Medulla oblongata (tissue), 1 donor: ENCODE data around the gene HOXA10.

ENCODE experiments used
- DNase-seq: peaks from one replicate; pipeline ENCODE4 v3.0.0-alpha.2; 2015; ENCODE audit errors: extremely low spot score

HOXA10 gene

DNA sequence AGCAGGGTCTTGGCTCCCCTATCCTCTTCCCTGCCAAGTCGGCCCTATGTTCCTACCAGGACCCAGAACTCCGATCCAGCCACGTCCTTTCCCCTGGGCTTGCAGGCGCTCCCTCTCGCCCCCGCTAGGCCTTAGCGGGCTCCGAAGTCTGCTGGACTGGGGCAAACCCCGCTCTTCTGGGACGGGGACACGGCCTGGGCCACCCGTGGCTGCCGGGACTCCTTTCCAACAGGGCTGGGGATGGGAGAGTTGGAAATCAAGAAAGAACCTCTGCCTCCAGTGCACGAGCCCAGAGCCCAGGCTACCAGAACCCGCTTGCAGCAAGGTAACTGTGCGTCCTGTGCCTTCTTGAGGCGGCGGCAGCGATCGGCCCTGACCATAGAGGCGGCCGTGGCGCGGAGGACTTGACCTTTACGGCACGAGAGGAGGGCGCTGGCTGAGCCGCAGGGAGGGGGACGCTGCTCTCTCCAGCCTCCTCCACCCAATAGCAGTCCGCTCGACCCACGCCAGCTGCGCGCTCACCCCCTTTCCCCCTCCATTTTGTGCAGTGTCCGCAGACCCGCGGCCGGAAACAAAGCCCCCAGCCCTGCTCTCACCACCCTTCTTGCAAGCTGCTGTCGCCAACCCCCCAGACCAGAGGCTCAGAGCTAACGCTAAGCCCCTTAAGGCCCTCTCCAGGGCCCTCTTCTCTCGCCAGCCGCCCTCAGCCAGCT lies 17.9 kb upstream of the HOXA10 start:
- no peak for DNase-seq

DNA sequence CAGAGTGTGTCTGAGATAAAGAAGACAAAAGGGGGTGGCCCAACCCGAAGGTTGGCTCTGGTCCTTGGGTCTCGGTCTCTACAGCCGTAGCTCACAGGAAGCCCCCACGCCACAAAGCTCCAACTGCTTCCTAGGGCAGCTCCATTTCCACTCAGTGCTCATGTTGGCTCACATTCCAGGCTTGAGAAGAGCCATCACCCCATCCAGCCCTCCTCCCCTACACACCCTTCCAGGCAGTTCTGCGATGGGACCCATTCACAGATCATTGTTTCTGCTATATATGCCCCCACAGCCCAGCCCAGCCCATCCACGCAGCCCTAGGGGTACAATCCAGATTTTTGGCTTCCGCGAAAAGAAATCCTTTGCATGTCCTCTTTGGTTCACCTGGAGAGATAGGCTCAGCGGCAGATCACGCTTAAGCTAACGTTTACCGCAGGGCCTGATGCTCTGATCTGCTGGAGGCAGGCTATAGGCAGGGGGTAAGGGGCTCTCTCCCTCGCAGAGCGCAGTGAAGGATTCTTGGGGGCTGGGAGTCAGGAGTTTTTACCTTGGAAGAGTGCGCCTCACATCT lies 17.1 kb upstream of the HOXA10 start:
- no peak for DNase-seq

DNA sequence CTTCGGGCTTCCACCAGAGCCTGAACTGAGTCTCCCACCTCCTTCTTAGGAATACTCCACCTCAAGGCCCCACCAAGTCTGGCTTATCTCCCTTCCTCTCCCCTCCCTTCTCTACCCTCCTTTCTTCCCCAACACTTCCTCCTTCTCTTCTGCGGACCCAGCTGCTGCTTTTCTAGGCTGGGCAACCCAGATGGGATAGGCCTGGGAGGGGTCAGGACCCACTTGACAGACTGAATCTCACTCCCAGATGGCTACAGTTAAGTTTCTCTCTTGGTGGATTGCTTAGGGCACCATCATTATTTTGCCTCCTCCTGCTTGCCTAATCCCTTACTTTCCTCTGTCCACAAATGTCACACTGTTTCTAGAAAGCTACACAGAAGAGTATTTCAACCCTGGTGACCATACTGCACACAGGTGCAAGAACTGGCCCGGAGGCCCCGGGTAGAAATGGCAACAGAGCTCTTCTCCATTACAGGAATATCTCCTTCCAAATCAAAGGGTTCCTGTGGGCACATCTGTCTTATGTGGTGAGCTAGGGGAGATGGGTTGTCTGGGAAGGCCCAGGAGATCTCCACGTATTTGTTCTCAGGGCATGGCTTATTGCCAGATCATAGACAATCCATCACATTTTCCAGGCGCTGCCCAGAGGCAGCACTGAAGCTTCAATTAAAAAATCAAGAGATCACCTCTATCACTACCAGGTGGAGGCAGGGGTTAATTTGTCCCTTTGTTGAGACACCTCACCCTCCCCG lies 16.1 kb upstream of the HOXA10 start:
- DNase-seq: no peak

DNA sequence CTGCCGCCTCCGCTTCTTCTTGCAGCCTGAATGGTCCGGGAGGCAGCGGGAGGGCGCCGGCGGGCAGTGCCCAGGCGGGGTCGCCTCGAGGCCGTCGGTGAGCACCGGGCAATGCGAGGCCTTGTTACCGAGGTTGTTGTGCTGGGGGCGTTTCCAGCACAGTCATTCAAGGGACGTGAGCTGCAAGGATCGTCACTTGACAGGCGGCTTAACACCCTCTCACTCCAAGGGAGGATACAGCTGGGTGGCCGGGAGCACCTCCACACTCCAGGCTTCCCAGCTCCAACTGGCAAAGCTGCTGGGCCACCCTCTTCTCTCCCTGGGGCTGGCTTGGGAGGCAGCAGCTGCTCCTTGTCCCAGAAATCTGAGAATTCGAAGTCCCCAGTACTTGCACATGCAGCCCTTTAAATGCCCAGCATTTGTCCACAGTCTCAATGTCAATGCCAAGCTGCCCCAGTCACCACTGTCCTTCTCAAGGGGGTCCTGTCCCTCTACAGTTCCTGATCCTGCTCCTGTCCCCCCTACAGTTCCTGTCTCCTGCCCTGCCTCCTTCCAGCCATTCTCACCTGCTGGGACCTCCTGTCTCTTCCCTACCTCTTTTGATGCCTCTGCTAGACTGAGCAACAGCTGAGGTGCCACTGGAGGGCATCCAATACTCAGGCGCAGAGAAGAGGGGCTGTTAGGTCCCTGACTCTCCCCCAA lies 15.3 kb upstream of the HOXA10 start:
- no peak for DNase-seq

DNA sequence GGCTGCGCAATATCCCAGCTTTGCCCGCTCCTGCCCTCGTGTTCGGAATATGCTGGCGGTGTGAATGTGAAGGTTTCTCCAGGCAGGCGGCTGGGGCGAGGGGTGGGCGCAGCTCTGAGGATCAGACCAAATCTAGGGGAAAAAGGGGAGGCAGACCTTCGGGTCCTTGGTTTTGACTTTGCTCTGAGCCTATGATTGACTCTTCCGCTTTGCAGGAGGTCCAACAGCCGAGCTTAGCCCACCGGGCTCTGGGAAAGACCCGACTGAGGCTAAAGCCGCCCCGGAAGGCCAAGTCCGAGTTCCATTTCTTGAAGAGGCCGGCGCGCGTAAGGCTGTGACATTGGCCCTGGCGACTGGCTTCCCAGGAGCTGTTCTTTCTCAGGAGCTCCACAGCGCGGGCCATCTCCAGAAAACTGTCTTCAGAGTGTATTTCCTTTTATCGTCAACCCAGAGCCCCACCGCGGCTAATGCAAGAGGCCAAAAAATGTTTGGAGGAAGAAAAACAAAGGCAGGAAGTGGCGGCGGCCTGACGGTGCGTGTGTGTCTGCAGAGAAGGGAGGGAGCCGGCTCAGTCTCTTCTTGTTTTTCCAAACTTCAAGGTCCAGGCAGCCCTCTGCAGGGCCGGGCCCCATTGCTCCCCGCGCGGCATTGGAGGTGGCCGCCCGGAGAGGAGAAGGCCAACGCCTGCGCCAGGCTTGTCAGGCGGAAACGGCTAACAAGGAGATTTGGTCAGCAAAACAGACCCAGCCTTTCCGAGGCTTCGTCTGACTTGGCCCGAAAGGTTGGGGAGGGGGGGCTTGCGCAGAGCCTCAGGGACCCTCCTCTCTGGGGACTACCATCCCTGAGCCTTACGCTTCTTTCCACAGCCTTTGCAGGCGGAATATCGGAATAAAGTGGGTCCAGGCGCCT lies 14.5 kb upstream of the HOXA10 start:
- no peak for DNase-seq

DNA sequence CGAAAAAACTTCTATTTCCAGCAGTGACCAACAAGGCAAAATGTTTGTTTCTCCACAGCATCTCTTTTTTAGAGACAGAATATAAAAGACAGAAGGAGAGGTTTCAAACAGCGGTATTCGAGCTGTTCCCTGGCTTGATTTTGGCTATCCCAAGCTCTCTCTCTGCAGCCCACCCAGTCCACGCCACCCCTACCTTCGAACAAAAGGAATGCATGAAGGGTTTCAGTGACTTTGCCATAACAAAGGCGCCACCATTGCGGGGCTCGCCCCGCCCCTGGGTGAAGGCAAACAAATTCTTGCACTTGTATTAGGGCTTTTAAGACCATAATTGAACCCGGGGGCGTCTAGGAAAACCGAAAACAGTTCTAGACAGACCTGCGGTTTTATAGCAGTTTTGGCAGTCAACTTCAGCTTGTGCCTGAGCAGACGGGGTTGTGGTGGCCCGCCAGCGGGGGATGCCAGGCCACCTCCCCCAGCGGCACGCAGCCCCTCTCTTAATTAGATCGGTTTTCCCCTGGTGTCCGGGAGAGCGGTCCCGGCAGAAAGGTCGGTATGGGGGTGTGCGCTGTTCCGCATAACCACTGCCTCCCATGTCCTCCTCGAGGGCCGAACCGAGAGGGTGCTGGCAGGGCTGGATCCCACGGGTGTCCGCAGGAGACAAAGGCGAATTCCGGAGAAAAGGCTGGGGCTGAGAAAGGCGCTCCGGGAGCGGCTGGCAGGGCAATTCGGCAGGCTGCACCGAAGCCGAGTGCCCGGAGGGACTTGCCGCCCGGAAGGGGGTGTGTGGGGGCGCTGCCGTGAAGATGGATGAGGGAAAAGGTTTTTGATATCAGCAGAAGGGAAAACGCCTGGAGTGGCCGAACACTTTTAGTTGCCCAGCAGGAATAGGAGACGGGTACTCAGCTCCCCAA lies 13.6 kb upstream of the HOXA10 start:
- DNase-seq: no peak

DNA sequence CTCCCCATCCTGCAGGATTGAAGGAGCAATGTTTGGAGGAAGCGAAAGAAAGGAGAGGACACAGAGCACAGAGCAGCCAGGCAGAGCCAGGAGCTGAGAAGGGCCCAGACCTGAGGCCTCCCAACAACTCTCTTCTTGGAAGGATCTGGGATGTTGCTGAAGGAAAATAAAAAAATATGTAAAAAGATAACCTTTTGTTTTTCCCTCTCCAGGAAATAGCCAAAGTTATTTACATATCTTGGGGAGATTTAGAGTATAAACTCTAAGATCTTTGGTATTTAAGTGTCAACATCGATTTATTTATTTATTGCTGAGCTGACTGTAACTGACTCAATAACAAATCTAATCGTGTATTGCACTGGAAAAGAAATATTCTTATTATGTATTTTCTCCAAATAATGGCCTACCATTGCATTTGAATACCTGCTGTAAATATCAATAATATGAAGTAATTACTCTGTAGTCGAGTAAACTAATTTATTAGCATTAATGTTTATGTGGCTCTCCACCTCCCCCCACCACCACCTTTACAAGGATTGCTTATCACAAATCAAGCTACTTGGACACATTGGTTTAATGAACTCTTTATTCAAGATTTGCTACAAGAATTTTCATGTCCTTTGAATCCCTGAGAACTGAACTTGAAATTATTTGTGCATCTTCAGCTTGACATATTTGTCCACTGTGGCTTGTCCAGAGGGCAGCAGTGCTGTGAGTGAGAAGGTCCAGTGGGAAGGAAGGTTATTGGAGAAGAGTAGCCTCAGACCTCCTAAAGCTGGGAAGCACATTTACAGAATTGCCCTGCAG lies 12.8 kb upstream of the HOXA10 start:
- DNase-seq: no peak

DNA sequence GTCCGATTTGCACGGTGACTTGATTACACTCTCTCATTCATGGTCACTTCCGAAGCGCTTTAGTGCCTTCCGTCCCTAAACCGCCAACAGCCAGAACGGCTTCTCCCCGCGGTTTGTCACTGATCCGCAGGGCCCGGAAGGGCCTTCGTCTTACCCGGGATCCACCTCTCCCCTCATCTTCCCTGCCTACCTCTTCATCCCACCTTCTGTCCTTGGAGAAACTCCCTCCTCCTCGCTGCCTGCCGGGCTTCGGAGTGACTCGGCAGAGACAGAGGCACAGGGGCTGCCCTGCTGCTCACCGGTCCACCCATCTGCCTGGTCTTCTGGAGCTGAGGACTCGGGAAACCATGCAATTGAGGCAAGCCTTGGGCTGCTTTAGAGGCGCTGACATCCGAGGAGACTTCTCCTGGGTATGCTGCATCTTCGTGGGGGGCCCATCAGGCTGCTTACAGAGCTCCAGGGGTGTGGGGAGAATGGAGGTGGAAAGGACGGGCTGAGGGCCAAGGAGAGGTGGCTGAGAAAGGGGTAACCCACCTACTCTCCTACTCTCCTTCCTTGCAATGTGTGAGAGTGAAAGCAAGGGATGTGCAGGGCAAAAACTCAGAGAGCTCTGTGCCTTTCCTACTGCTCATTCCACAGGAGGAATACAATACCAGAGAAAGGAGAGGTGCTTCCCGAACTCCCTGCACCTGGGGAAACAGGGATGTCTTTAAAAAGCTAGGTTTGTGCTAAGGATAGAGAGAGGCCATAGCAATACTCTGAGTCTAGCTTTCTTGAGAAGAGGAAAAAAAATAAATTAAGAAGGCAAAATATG lies 11.9 kb upstream of the HOXA10 start:
- no peak for DNase-seq

DNA sequence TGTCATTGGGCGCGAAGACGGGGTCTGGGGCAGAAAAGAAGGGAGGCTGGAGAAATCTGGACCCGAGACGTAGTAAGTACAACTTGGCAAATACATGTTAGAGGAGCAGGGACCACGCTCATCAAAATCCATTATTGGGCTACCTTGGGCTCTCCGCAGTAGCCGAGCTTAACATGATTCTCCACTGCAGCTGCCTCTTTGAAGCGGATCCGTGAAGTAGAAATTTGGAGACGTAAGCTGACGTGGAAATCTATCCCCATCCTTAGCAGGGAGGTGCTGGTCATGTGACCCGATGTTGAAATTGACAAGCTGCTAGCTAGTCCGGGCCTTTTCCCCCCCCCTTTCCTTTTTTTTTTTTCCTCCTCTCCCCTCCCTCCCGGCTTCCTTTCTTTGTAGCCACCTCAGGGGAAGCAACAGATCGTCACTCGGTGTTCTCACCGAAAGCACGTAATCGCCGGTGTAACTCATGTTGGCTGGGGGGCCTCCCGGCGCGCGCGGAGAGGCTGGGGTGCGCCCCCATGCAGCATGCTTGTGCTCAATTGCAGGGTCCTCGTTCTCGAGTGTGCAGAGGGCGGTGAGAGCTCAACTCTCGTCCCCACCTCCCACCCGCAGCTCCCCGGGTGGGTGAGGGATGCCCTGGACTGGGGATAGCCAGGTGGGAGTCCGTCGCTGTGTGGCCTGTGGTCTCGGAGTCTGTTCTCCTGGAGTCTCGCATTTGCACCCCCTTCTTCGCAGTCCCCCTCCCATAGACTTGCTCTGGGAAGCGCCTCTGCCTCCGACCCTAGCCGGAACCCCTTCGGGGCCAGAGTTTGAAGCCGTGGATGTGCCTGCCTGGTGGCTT lies 11.1 kb upstream of the HOXA10 start, which contains the start of gene HOXA11:
TSS of gene HOXA11 (minus strand) at position 220 of the 841 bp plus-strand sequence. CDS start at position 132, 88 bp downstream.
- DNase-seq: no peak

DNA sequence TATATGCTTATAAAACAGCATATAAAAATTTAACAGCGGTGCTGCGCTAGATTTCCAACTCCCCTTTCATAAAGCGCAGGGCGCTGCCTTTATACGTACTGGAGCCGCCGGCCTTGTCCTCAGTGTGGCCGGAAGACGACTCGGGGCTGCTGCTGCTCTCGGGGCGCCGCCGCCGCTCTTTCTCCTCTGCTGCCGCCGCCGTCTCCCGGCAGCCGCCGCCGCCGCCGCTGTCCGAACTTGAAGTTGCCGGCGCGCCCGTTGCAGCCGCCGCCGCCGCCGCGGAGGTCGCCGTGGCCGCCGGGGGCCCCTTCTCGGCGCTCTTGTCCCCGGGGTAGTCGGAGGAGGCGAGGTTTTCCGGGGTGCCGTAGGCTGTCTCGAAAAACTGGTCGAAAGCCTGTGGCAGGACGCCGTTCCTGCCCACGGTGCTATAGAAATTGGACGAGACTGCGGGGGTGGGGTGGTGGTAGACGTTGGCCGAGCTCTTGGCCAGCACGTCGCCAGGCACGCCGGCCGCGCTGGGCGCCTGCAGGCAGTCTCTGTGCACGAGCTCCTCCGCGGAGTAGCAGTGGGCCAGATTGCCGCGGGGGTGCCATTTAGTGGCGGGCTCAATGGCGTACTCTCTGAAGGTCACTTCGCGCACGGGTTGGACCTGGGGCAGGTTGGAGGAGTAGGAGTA lies 10.4 kb upstream of the HOXA10 start:
- no peak for DNase-seq

DNA sequence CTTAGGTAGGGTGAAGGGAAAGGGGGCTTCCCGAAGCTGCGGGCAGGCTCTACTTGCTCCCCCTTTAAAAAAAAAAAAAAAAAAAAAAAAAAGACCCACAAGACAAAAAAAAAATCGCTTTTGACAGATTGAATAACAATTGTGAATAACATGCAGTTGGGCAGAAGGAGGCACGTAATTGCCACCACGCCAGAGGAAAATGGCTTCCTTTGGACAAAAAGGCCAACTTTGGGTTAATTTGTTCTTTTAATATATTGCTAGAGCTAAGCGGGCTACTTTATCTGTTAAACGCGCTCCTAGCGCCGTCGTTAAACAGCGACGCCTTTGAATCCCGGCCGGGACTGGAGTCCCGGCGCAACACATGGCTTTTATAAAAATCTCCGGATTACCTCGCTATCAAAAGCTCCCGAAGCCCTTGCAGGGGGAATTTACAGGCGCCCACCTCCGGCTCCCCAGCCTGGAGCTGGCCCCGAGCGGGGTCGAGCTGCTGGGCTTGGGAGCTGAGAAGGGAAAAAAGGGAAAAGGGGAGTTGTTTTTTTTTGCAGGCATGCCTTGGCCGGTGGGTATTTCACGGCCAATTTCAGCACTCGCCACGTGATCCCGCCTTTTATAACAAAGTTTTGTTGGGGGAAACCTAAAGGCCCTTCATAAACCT lies 9.7 kb upstream of the HOXA10 start:
- no peak for DNase-seq

DNA sequence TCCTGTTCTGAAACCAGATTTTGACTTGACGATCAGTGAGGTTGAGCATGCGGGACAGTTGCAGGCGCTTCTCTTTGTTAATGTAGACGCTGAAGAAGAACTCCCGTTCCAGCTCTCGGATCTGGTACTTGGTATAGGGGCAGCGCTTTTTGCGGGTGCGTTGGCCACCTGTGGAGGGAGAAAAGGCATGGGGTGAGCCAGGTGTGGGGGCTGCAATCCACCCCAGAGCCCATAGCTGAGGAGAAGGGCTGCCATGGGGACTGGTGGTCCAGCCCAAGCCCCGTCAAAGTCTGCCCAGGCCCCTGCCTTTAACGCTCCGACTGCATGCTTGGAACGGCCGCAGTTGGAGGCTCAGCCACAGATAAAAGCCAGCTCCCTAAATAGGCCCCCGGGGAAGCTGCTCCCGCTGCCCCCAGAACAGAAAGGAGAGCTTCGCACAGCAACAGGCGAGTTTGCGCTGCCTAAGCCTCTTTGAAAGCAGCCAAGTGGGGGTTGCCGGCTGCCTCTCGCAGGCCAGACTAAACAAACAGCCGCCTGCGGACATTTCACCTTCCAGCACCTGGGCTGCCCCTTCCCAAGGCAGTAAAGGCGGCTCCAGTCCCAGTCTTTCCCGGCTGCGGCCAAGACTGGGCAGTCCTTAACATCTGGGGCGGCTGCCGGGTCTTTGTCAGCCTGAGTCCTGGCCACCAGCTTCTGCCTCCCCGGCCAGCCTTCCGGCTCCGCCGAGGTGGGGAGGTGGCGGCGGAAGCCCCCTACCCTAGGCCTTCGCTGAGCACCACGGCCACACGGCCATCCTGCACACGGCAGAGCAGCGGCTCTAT lies 9.0 kb upstream of the HOXA10 start:
- no peak for DNase-seq

DNA sequence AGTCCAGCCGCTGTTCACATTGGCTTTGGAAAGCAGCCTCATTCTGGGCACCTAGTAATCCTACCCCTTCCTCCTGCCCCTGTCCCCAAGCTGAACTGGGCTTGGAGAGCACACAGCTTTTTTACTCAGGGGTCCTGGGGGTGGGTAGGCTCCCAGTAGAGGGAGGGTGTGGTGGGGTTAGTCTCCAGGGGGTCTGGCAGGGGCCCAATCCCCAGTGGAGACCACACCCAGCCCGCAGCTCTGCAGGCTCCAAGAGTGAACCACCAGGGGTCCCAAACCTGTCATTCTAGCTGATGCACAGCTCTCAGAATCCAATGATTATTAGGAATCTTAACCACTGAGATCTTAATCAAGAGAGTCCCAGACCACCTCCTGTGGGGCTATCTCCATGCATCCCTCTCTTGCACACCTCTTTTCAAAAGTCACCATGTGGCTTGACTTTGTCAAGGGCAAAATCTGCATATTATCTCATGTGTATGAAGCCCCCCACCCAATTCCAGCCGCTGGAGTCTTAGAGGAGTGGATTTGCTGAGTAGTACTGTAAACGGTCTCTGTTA lies 8.2 kb upstream of the HOXA10 start:
- DNase-seq: no peak

DNA sequence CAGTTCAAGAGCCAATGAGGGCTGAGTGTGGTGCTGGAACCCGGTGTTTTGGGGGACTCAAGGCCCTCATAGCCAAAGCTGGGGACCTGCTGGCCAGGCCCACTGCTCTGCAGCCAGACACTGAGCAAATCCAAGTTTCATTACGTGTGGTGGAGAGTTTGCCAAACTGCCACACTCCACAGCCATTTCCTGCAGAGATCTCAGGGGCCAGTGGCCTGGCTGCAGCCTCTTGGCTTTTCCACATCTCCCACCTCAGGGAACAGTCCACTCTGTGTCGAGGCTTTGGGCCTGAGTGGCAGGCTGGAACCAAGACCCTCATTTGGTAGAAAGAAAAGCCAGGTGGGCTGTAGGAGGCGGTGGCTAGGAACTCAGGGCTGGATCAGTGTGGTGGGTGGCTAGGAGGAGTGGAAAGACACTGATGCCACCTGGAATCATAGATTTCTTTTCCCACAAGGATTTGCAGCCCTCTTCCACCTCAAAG lies 7.7 kb upstream of the HOXA10 start:
- no peak for DNase-seq
